ENCODE data around the gene ANKRD20A1. TPM values are rescaled to one million over a fixed set of nuclear protein-coding genes. Genes with fewer than 3 reads are reported as not detected.
"Not testable (repeated sequence)": the region's sequence is repeated elsewhere in the genome, so short reads cannot be mapped to it uniquely, and the experiment has no call there.

Gene ANKRD20A1
- not detected for total RNA-seq
- polyA plus RNA-seq: 1.7 TPM

GRCh38 chr9:67858871-67859270, at the start of gene ANKRD20A1:
Gene ANKRD20A1 (plus strand): TSS chr9:67858931. CDS start chr9:67859427, 496 bp downstream.
- H3K27me3 ChIP-seq (ENCODE audit: insufficient read depth, low read length, poor library complexity, severe bottlenecking); H3K36me3 ChIP-seq (ENCODE audit: insufficient read depth, low read length); H3K4me3 ChIP-seq (ENCODE audit: low read length); H3K27ac Mint-ChIP-seq; CTCF ChIA-PET; H3K9me3 Mint-ChIP-seq; H3K9me3 ChIP-seq (ENCODE audit: low read length); H3K4me1 ChIP-seq (ENCODE audit: insufficient read depth, low read length); DNase-seq; POLR2A ChIA-PET; H3K27ac ChIP-seq (ENCODE audit: low read depth, low read length); H3K4me3 Mint-ChIP-seq; H3K27me3 Mint-ChIP-seq; H3K36me3 Mint-ChIP-seq; H3K4me1 Mint-ChIP-seq: not testable (repeated sequence)

DNA sequence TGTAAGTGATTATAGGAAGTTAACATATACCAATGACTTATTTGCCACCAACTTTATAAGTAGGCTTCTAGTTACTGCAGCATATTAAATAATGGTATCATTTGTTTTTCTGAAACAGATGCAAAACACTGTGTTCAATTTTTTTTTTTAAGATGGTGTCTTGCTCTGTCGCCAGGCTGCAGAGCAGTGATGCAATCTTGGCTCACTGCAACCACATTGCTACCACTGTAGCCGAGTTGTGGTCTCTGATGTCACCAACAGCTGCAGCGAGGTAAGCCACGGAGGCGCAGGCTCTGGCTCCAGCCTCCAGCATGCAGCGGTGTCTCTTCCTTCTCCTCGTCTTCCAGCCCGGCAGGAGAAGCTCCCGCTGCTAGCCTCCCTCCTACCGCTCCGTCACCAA, 26.6 kb upstream of the ANKRD20A1 start:
- DNase-seq: peak in 1 of 5 donors; percentile 8
- not testable (repeated sequence) for H3K36me3 Mint-ChIP-seq, H3K4me1 Mint-ChIP-seq

More for the DNA sequence above, 26.6 kb upstream of the ANKRD20A1 start:
- H3K27me3 Mint-ChIP-seq; H3K4me1 ChIP-seq (ENCODE audit: insufficient read depth, low read length); POLR2A ChIA-PET; H3K27me3 ChIP-seq (ENCODE audit: insufficient read depth, low read length, poor library complexity, severe bottlenecking); H3K9me3 Mint-ChIP-seq; H3K27ac ChIP-seq (ENCODE audit: low read depth, low read length); H3K9me3 ChIP-seq (ENCODE audit: low read length); H3K27ac Mint-ChIP-seq; H3K4me3 Mint-ChIP-seq; CTCF ChIA-PET; H3K4me3 ChIP-seq (ENCODE audit: low read length); H3K36me3 ChIP-seq (ENCODE audit: insufficient read depth, low read length): not testable (repeated sequence)
